Ammon's horn (tissue), 1 donor: ENCODE results near the gene DEFB115.
"Not testable (repeated sequence)": the region's sequence is repeated elsewhere in the genome, so short reads cannot be mapped to it uniquely, and the experiment has no call there.

Experiments used
- DNase-seq: peaks from one replicate; pipeline ENCODE4 v3.0.0-alpha.2; 2016; ENCODE audit warnings: low spot score

The DEFB115 gene, protein sequence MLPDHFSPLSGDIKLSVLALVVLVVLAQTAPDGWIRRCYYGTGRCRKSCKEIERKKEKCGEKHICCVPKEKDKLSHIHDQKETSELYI

GRCh38 chr20:31257364-31257763 is at the start of gene DEFB115:
Gene DEFB115 (plus strand): TSS chr20:31257664. CDS start chr20:31257664, 0 bp downstream.
- no peak for DNase-seq

- no peak for DNase-seq
Observed at GRCh38 chr20:31236953-31237352, 20.5 kb upstream of the DEFB115 start.

DNA sequence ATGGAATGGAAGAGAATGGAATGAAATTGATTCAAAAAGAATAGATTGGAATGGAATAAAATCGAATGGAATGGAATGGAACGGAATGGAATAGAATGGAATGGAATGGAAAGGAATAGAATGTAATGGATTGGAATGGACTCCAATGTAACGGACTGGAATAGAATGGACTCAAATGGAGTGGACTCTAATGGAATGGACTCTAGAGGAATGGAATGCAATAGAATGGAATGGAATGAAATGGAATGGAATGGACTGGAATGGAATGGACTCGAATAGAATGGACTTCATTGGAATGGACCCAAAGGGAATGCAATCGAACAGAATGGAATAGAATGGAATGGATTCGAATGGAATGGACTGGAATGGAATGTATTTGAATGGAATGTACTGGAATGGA is 19.7 kb upstream of the DEFB115 start:
- no peak for DNase-seq

- DNase-seq = no peak
Observed at GRCh38 chr20:31239139-31239538, 18.3 kb upstream of the DEFB115 start.

GRCh38 chr20:31256959-31257358 is 505 bp upstream of the DEFB115 start:
- no peak for DNase-seq

- DNase-seq = no peak
Observed at GRCh38 chr20:31260326-31260932, 3.0 kb downstream of the DEFB115 start.

DNA sequence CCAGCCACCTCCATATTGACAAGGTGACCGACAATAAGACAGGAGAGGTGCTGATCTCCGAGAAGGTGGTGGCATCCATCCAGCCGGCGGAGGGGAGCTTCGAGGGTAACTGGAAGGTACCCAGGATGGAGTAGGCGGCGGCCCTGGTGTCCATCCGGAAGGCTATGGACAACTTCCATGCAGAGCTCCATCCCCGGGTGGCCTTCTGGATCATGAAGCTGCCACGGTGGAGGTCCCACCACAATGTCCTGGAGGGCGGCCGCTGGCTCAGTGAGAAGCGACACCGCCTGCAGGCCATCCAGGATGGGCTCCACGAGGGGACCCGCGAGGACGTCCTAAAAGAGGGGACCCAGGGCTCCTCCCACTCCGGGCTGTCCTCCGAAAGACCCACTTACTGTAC is 17.0 kb downstream of the DEFB115 start:
- no peak for DNase-seq

DNA sequence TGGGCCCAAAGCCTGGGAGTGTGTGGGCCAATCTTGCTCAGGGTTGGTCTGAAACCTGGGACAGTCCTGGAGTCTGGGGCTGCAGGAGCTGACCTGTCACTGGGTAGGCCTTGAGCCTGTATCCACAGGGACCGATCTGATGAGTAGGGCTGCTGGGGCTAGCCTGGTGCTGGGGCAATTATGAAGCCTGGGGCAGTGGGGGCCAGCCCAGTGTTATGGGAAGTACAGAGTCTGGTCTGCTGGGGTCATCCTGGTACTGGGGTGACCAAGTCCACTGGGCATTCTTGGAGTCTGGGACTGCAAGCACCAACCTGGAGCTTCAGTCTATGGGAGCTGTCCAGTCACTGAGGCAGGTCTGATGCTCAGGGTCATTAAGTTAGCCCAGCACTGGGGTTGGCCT is 20.7 kb downstream of the DEFB115 start:
- DNase-seq = no peak

- DNase-seq = not testable (repeated sequence)
Observed at GRCh38 chr20:31284964-31285363, 27.5 kb downstream of the DEFB115 start.

GRCh38 chr20:31308535-31309162 is 51.2 kb downstream of the DEFB115 start, which contains the start of gene DEFB116:
Gene DEFB116 (minus strand): TSS chr20:31308585. CDS start chr20:31308585, 0 bp downstream.
- DNase-seq = no peak
